MCF 10A (cell line): ENCODE results near the gene AKAP13. TPM values are rescaled to one million over a fixed set of nuclear protein-coding genes. Genes with fewer than 3 reads are reported as not detected.

Source experiments
- BruUV-seq: library from RNA; stranded (reverse); fragments of 400-500 nt; replicated peaks from 2 replicates; lab custom pipeline; 2021; lab: Mats Ljungman, UMichigan
- CTCF ChIA-PET: fragments of 300-600 bp; sonication (Branson Sonifier 250); formaldehyde crosslinking; extraction: SDS; loops from one replicate; lab custom pipeline; 2021; ENCODE audit warnings: antibody characterized with exemption, inconsistent platforms; lab: Yijun Ruan, JAX
- POLR2A ChIA-PET: fragments of 300-600, 350-650 bp; sonication (Branson Sonifier 250); formaldehyde crosslinking; extraction: SDS; loops from one replicate; lab custom pipeline; 2020; ENCODE audit warnings: antibody characterized with exemption, inconsistent platforms; lab: Yijun Ruan, JAX
- DNase-seq: peaks from one replicate; pipeline ENCODE4 v3.0.0-alpha.2; 2018; ENCODE audit not compliant: unreplicated experiment
- H3K27ac Mint-ChIP-seq: one replicate; pipeline ENCODE4 v1.8.0; 2022; ENCODE audit warnings: mild to moderate bottlenecking, low read depth, mixed read lengths; ENCODE audit not compliant: unreplicated experiment
- H3K27me3 Mint-ChIP-seq: one replicate; pipeline ENCODE4 v1.8.0; 2022; ENCODE audit warnings: mixed read lengths; ENCODE audit not compliant: insufficient read depth, unreplicated experiment
- H3K36me3 Mint-ChIP-seq: one replicate; pipeline ENCODE4 v1.8.0; 2022; ENCODE audit warnings: mild to moderate bottlenecking, moderate library complexity, mixed read lengths; ENCODE audit not compliant: insufficient read depth, unreplicated experiment
- H3K4me1 Mint-ChIP-seq: one replicate; pipeline ENCODE4 v1.8.0; 2022; ENCODE audit warnings: mixed read lengths; ENCODE audit not compliant: insufficient read depth, unreplicated experiment
- H3K4me3 Mint-ChIP-seq: one replicate; pipeline ENCODE4 v1.8.0; 2022; ENCODE audit warnings: mild to moderate bottlenecking, moderate library complexity, mixed read lengths; ENCODE audit not compliant: unreplicated experiment
- H3K9me3 Mint-ChIP-seq: one replicate; pipeline ENCODE4 v1.8.0; 2022; ENCODE audit warnings: mixed read lengths; ENCODE audit not compliant: unreplicated experiment
- CTCF ChIP-seq: fragments of 200-600 bp; IDR thresholded peaks from one replicate; pipeline ENCODE4 v1.8.0; 2022; ENCODE audit warnings: antibody characterized with exemption, mild to moderate bottlenecking; ENCODE audit not compliant: unreplicated experiment
- intact Hi-C: fragments of 100-400 bp; cut with micrococcal nuclease; formaldehyde crosslinking; loops from 2 replicates; pipeline ENCODE4 v1.14.1; 2022
- total RNA-seq: library from RNA; stranded (reverse); gene quantifications from 2 replicates; pipeline ENCODE4 v1.2.3, GENCODE V29; 2022

Gene AKAP13
- total RNA-seq, 1 experiment from 2014 or later = 65.7 TPM

GRCh38 chr15:85578941-85579701 is 198.7 kb downstream of the AKAP13 start:
- Mint-ChIP-seq H3K9me3 (no peaks in the 10 kb centered on the region), H3K27ac (no peak overlapping the region), H3K36me3 (peaks cover 81% of the 10 kb centered on the region), H3K4me1 (peaks cover 45% of the 10 kb centered on the region), H3K4me3 (peak overlapping the region; percentile 7), H3K27me3 (no peaks in the 10 kb centered on the region)
- intact Hi-C loops = no loop called here
- ChIA-PET CTCF (interaction anchor here (0.7 kb wide), 1 partner anchor 262 kb away, joined by 3 read pairs; no protein-coding TSS in a partner anchor), POLR2A (interaction anchor here (0.6 to 1.3 kb wide), 2 partner anchors 11 to 934 kb away, joined by 5 to 8 read pairs; no protein-coding TSS in a partner anchor)
- BruUV-seq = no TSS peak
- no peak for DNase-seq
- TF ChIP-seq CTCF = no peak

GRCh38 chr15:85579957-85580694 is 199.7 kb downstream of the AKAP13 start:
- intact Hi-C loops = no loop called here
- no peak for DNase-seq
- BruUV-seq = TSS peak; percentile 21
- peak overlapping the region; percentile 69 for H3K27ac Mint-ChIP-seq
- no peaks in the 10 kb centered on the region for H3K9me3 Mint-ChIP-seq
- no peaks in the 10 kb centered on the region for H3K27me3 Mint-ChIP-seq
- H3K4me3 Mint-ChIP-seq = peak overlapping the region; percentile 26
- CTCF ChIA-PET = interaction anchor here (0.6 to 0.9 kb wide), 2 partner anchors 20 to 26 kb away, joined by 3 to 5 read pairs; no protein-coding TSS in a partner anchor
- peaks cover 80% of the 10 kb centered on the region for H3K36me3 Mint-ChIP-seq
- TF ChIP-seq CTCF = no peak
- POLR2A ChIA-PET = interaction anchor here (0.6 to 1.2 kb wide), 3 partner anchors 11 to 75 kb away, joined by 3 read pairs; no protein-coding TSS in a partner anchor
- H3K4me1 Mint-ChIP-seq = peaks cover 48% of the 10 kb centered on the region

DNA sequence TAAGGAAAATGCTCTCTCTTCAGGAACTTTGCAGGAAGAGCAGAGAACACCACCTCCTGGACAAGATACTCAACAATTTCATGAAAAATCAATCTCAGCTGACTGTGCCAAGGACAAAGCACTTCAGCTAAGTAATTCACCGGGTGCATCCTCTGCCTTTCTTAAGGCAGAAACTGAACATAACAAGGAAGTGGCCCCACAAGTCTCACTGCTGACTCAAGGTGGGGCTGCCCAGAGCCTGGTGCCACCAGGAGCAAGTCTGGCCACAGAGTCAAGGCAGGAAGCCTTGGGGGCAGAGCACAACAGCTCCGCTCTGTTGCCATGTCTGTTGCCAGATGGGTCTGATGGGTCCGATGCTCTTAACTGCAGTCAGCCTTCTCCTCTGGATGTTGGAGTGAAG is 200.5 kb downstream of the AKAP13 start:
- Mint-ChIP-seq H3K4me1 (peaks cover 48% of the 10 kb centered on the region), H3K27ac (peak overlapping the region; percentile 69), H3K36me3 (peaks cover 80% of the 10 kb centered on the region), H3K4me3 (peak overlapping the region; percentile 26), H3K27me3 (no peaks in the 10 kb centered on the region), H3K9me3 (no peaks in the 10 kb centered on the region)
- intact Hi-C loops = no loop called here
- ChIA-PET CTCF (interaction anchor here (0.6 to 0.9 kb wide), 2 partner anchors 21 to 26 kb away, joined by 3 to 5 read pairs; no protein-coding TSS in a partner anchor), POLR2A (interaction anchor here (0.7 to 1.2 kb wide), 3 partner anchors 10 to 63 kb away, joined by 3 read pairs; no protein-coding TSS in a partner anchor)
- no peak for TF ChIP-seq CTCF
- no TSS peak for BruUV-seq
- DNase-seq = no peak

DNA sequence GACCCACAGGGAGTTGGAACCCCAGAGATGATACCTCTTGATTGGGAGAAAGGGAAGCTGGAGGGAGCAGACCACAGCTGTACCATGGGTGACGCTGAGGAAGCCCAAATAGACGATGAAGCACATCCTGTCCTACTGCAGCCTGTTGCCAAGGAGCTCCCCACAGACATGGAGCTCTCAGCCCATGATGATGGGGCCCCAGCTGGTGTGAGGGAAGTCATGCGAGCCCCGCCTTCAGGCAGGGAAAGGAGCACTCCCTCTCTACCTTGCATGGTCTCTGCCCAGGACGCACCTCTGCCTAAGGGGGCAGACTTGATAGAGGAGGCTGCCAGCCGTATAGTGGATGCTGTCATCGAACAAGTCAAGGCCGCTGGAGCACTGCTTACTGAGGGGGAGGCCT is 201.1 kb downstream of the AKAP13 start:
- DNase-seq = no peak
- peaks cover 83% of the 10 kb centered on the region for H3K36me3 Mint-ChIP-seq
- no peaks in the 10 kb centered on the region for H3K9me3 Mint-ChIP-seq
- CTCF ChIA-PET = no interaction called here
- POLR2A ChIA-PET = no interaction called here
- H3K27me3 Mint-ChIP-seq = no peaks in the 10 kb centered on the region
- BruUV-seq = no TSS peak
- TF ChIP-seq CTCF = no peak
- intact Hi-C loops = no loop called here
- peak overlapping the region; percentile 69 for H3K27ac Mint-ChIP-seq
- peaks cover 48% of the 10 kb centered on the region for H3K4me1 Mint-ChIP-seq
- H3K4me3 Mint-ChIP-seq = no peak overlapping the region
